PC-3 (cell line): ENCODE measurements around the gene CRB1.

Experiments used
- CTCF ChIP-seq: fragments of 300-600 bp; sonication (generic); conservative IDR thresholded peaks from 2 replicates; pipeline ENCODE4 v1.5.1; 2017; ENCODE audit warnings: antibody characterized with exemption, low read depth, mild to moderate bottlenecking, low read length
- EZH2phosphoT487 ChIP-seq: fragments of 300-600 bp; sonication (generic); IDR thresholded peaks from 2 replicates; pipeline ENCODE4 v1.6.1; 2018; ENCODE audit warnings: mild to moderate bottlenecking, antibody characterized with exemption, low read length, borderline replicate concordance

DNA sequence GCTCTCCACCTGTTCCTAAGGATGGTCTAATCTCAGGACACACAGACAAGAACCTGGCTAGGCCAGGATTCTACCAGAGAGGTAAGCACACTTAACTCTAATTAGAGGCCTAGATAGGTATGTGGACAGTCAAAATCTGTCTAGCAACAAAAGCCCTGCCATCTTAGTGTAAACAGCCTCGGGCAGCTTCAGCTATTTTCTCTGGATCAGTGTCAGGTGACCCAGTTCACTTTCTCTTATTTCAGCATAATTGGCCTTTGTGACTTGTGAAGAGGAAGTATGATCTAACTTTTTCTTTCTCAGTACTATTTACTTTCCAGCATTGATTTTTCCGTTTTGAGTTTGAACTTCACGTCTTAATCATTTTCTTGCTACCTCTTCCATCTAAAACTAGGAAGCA lies 217.7 kb downstream of the CRB1 start:
- TF ChIP-seq EZH2phosphoT487 (no peak), CTCF (no peak)
